ENCODE results near the gene METTL22.

The METTL22 gene

GRCh38 chr16:8656376-8656775, 34.9 kb downstream of the METTL22 start:
- no peak overlapping the region for H3K27ac Mint-ChIP-seq

GRCh38 chr16:8660841-8661301, 39.4 kb downstream of the METTL22 start:
- Mint-ChIP-seq H3K27ac (no peak overlapping the region), H3K4me3 (no peak overlapping the region), H3K9me3 (no peaks in the 10 kb centered on the region), H3K27me3 (no peaks in the 10 kb centered on the region), H3K36me3 (ENCODE audit: low read depth) (no peaks in the 10 kb centered on the region), H3K4me1 (peaks cover 1% of the 10 kb centered on the region)
- ATAC-seq (peak; percentile 87), DNase-seq (peak; percentile 69)

More at GRCh38 chr16:8656376-8656775, 34.9 kb downstream of the METTL22 start:
- ATAC-seq (no peak), DNase-seq (no peak)
- no peaks in the 10 kb centered on the region for H3K27me3 Mint-ChIP-seq
- H3K4me1 Mint-ChIP-seq, result peaks cover 17% of the 10 kb centered on the region
- no peaks in the 10 kb centered on the region for H3K36me3 Mint-ChIP-seq (ENCODE audit: low read depth)
- H3K4me3 Mint-ChIP-seq, result no peak overlapping the region
- no peaks in the 10 kb centered on the region for H3K9me3 Mint-ChIP-seq

- Mint-ChIP-seq H3K9me3 (no peaks in the 10 kb centered on the region), H3K27ac (no peak overlapping the region), H3K4me1 (no peaks in the 10 kb centered on the region), H3K36me3 (ENCODE audit: low read depth) (no peaks in the 10 kb centered on the region), H3K4me3 (no peak overlapping the region), H3K27me3 (no peaks in the 10 kb centered on the region)
- ATAC-seq, result no peak
- DNase-seq, result no peak
These were observed 40.2 kb downstream of the METTL22 start for GRCh38 chr16:8661703-8662102.

- H3K9me3 Mint-ChIP-seq, result no peaks in the 10 kb centered on the region
- H3K4me3 Mint-ChIP-seq, result no peak overlapping the region
- H3K27me3 Mint-ChIP-seq, result no peaks in the 10 kb centered on the region
- no peaks in the 10 kb centered on the region for H3K4me1 Mint-ChIP-seq
- H3K27ac Mint-ChIP-seq, result no peak overlapping the region
- ATAC-seq, result no peak
- DNase-seq, result no peak
- peaks cover 6% of the 10 kb centered on the region for H3K36me3 Mint-ChIP-seq (ENCODE audit: low read depth)
These were observed 41.9 kb downstream of the METTL22 start for GRCh38 chr16:8663192-8664089.

GRCh38 chr16:8665529-8665928, 44.0 kb downstream of the METTL22 start:
- Mint-ChIP-seq H3K4me1 (no peaks in the 10 kb centered on the region), H3K27ac (no peak overlapping the region), H3K4me3 (no peak overlapping the region), H3K36me3 (ENCODE audit: low read depth) (peaks cover 6% of the 10 kb centered on the region), H3K9me3 (no peaks in the 10 kb centered on the region), H3K27me3 (no peaks in the 10 kb centered on the region)
- ATAC-seq (no peak), DNase-seq (no peak)

- no peak overlapping the region for H3K27ac Mint-ChIP-seq
- ATAC-seq (no peak), DNase-seq (no peak)
- no peak overlapping the region for H3K4me3 Mint-ChIP-seq
- no peaks in the 10 kb centered on the region for H3K9me3 Mint-ChIP-seq
- H3K36me3 Mint-ChIP-seq (ENCODE audit: low read depth), result peaks cover 6% of the 10 kb centered on the region
- H3K27me3 Mint-ChIP-seq, result no peaks in the 10 kb centered on the region
- H3K4me1 Mint-ChIP-seq, result no peaks in the 10 kb centered on the region
These were observed 46.0 kb downstream of the METTL22 start for GRCh38 chr16:8667492-8667891.

GRCh38 chr16:8668113-8668512, 46.6 kb downstream of the METTL22 start:
- H3K27me3 Mint-ChIP-seq, result no peaks in the 10 kb centered on the region
- peaks cover 6% of the 10 kb centered on the region for H3K36me3 Mint-ChIP-seq (ENCODE audit: low read depth)

GRCh38 chr16:8669481-8669880, 48.0 kb downstream of the METTL22 start:
- Mint-ChIP-seq H3K4me3 (no peak overlapping the region), H3K27ac (no peak overlapping the region), H3K36me3 (ENCODE audit: low read depth) (peaks cover 6% of the 10 kb centered on the region), H3K9me3 (no peaks in the 10 kb centered on the region), H3K27me3 (no peaks in the 10 kb centered on the region), H3K4me1 (peaks cover 4% of the 10 kb centered on the region)
- ATAC-seq, result no peak
- DNase-seq, result no peak

More at GRCh38 chr16:8668113-8668512, 46.6 kb downstream of the METTL22 start:
- H3K4me3 Mint-ChIP-seq, result no peak overlapping the region
- H3K4me1 Mint-ChIP-seq, result no peaks in the 10 kb centered on the region
- DNase-seq, result no peak
- no peak overlapping the region for H3K27ac Mint-ChIP-seq
- no peaks in the 10 kb centered on the region for H3K9me3 Mint-ChIP-seq
- no peak for ATAC-seq

GRCh38 chr16:8670014-8670560, 48.6 kb downstream of the METTL22 start:
- H3K36me3 Mint-ChIP-seq (ENCODE audit: low read depth), result peaks cover 6% of the 10 kb centered on the region
- ATAC-seq (no peak), DNase-seq (no peak)
- no peak overlapping the region for H3K27ac Mint-ChIP-seq
- no peak overlapping the region for H3K4me3 Mint-ChIP-seq
- H3K4me1 Mint-ChIP-seq, result peaks cover 8% of the 10 kb centered on the region
- H3K27me3 Mint-ChIP-seq, result no peaks in the 10 kb centered on the region
- no peaks in the 10 kb centered on the region for H3K9me3 Mint-ChIP-seq

- no peaks in the 10 kb centered on the region for H3K36me3 Mint-ChIP-seq (ENCODE audit: low read depth)
These were observed 52.3 kb downstream of the METTL22 start for GRCh38 chr16:8673611-8674412.

GRCh38 chr16:8674413-8675022, 53.0 kb downstream of the METTL22 start, which contains the start of gene ABAT:
Gene ABAT, plus strand, starts transcription at chr16:8674617. Its CDS starts 61,123 bp downstream, at chr16:8735740.
- H3K27ac Mint-ChIP-seq, result peak within 1 kb of the TSS; percentile 88
- peaks cover 3% of the 10 kb centered on the region for H3K9me3 Mint-ChIP-seq
- peaks cover 1% of the 10 kb centered on the region for H3K36me3 Mint-ChIP-seq (ENCODE audit: low read depth)
- peak; percentile 89 for ATAC-seq
- peaks cover 35% of the 10 kb centered on the region for H3K4me1 Mint-ChIP-seq
- H3K27me3 Mint-ChIP-seq, result no peaks in the 10 kb centered on the region
- peak; percentile 88 for DNase-seq
- H3K4me3 Mint-ChIP-seq, result peak within 1 kb of the TSS; percentile 86

More at GRCh38 chr16:8673611-8674412, 52.3 kb downstream of the METTL22 start:
- H3K9me3 Mint-ChIP-seq, result no peaks in the 10 kb centered on the region
- no peaks in the 10 kb centered on the region for H3K27me3 Mint-ChIP-seq
- peak overlapping the region; percentile 65 for H3K4me3 Mint-ChIP-seq
- ATAC-seq, result no peak
- no peak overlapping the region for H3K27ac Mint-ChIP-seq
- DNase-seq, result no peak
- peaks cover 35% of the 10 kb centered on the region for H3K4me1 Mint-ChIP-seq

- Mint-ChIP-seq H3K27ac (peak overlapping the region; percentile 88), H3K4me1 (peaks cover 42% of the 10 kb centered on the region), H3K27me3 (peaks cover 2% of the 10 kb centered on the region), H3K9me3 (peaks cover 10% of the 10 kb centered on the region), H3K4me3 (peak overlapping the region; percentile 86), H3K36me3 (ENCODE audit: low read depth) (peaks cover 7% of the 10 kb centered on the region)
- ATAC-seq (peak; percentile 91), DNase-seq (peak; percentile 62)
These were observed 54.0 kb downstream of the METTL22 start for GRCh38 chr16:8675183-8676159.

GRCh38 chr16:8676160-8676547, 54.7 kb downstream of the METTL22 start:
- Mint-ChIP-seq H3K4me3 (peak overlapping the region; percentile 86), H3K4me1 (peaks cover 44% of the 10 kb centered on the region), H3K36me3 (ENCODE audit: low read depth) (peaks cover 7% of the 10 kb centered on the region), H3K27me3 (peaks cover 2% of the 10 kb centered on the region), H3K27ac (no peak overlapping the region), H3K9me3 (peaks cover 10% of the 10 kb centered on the region)
- no peak for ATAC-seq
- no peak for DNase-seq
